ENCODE results near the gene TBX1. TPM values are rescaled to one million over a fixed set of nuclear protein-coding genes. Genes with fewer than 3 reads are reported as not detected.

TBX1 gene
- polyA plus RNA-seq, 3 donors, result not detected

GRCh38 chr22:19784384-19785175 is 24.0 kb downstream of the TBX1 start:
- Histone ChIP-seq H3K9ac (ENCODE audit: insufficient read depth, low read length, poor library complexity, severe bottlenecking) (no peak overlapping the region), H3K4me1 (ENCODE audit: control insufficient read depth in 1 of 2, insufficient read depth in 2 of 2, low read length in 2 of 2) (peaks cover 0 to 5% of the 10 kb centered on the region in 2 donors), H4K20me1 (ENCODE audit: insufficient read depth, low read length) (no peaks in the 10 kb centered on the region), H3K4me3 (replicated peaks in 1 of 3; ENCODE audit: low read depth in 2 of 3, low read length in 3 of 3) (no peak overlapping the region), H2AFZ (ENCODE audit: insufficient read depth, low read depth, low read length, poor library complexity, severe bottlenecking) (no peak overlapping the region), H3K36me3 (replicated peaks in 1 of 2; ENCODE audit: control insufficient read depth in 1 of 2, insufficient read depth in 2 of 2, low read length in 2 of 2) (no peaks in the 10 kb centered on the region), H3K79me2 (ENCODE audit: insufficient read depth, low read length) (no peaks in the 10 kb centered on the region), H3K9me3 (replicated peaks in 1 of 2; ENCODE audit: control insufficient read depth in 1 of 2, insufficient read depth in 1 of 2, low read length in 2 of 2) (no peaks in the 10 kb centered on the region), H3K27me3 (ENCODE audit: control insufficient read depth in 2 of 2, insufficient read depth in 2 of 2, low read length in 2 of 2) (no peaks in the 10 kb centered on the region), H3K27ac (ENCODE audit: low read depth in 1 of 2, low read length in 2 of 2) (no peak overlapping the region), H3K4me2 (replicated peaks; ENCODE audit: extremely low read depth, low read length, poor library complexity, severe bottlenecking) (no peak overlapping the region)
- no peak for DNase-seq
- Mint-ChIP-seq H3K36me3 (no peaks in the 10 kb centered on the region), H3K4me3 (no peak overlapping the region), H3K9me3 (peaks cover 0 to 3% (median 0%) of the 10 kb centered on the region in 7 donors), H3K27me3 (ENCODE audit: low read depth in 3 of 3) (peaks cover 3 to 12% (median 6%) of the 10 kb centered on the region in 3 donors), H3K27ac (no peak overlapping the region), H3K4me1 (peaks cover 7% of the 10 kb centered on the region)
- WGBS (ENCODE audit: insufficient coverage), result 98% methylated on average over 29 of the region's 33 CpGs
- TF ChIP-seq CTCF (IDR thresholded peaks at IDR 0.05), result no peak
- intact Hi-C loops (cut with micrococcal nuclease), result no loop called here

- peaks cover 3 to 7% (median 7%) of the 10 kb centered on the region in 3 donors for H3K27me3 Mint-ChIP-seq (ENCODE audit: low read depth in 3 of 3)
- H3K4me1 Mint-ChIP-seq, result no peaks in the 10 kb centered on the region
- TF ChIP-seq CTCF (IDR thresholded peaks at IDR 0.05), result no peak
- no peak overlapping the region for H3K4me3 ChIP-seq (replicated peaks in 1 of 3; ENCODE audit: low read depth in 2 of 3, low read length in 3 of 3)
- H3K79me2 ChIP-seq (ENCODE audit: insufficient read depth, low read length), result no peaks in the 10 kb centered on the region
- H3K4me2 ChIP-seq (replicated peaks; ENCODE audit: extremely low read depth, low read length, poor library complexity, severe bottlenecking), result no peak overlapping the region
- no peak for DNase-seq
- no peaks in the 10 kb centered on the region for H4K20me1 ChIP-seq (ENCODE audit: insufficient read depth, low read length)
- H3K36me3 Mint-ChIP-seq, result no peaks in the 10 kb centered on the region
- no peak overlapping the region for H3K27ac ChIP-seq (ENCODE audit: low read depth in 1 of 2, low read length in 2 of 2)
- 94% methylated on average over 15 of the region's 22 CpGs for WGBS (ENCODE audit: insufficient coverage)
- H3K9ac ChIP-seq (ENCODE audit: insufficient read depth, low read length, poor library complexity, severe bottlenecking), result no peak overlapping the region
- peaks cover 0 to 7% (median 3%) of the 10 kb centered on the region in 7 donors for H3K9me3 Mint-ChIP-seq
- no peak overlapping the region for H2AFZ ChIP-seq (ENCODE audit: insufficient read depth, low read depth, low read length, poor library complexity, severe bottlenecking)
- no peak overlapping the region for H3K4me3 Mint-ChIP-seq
- H3K27ac Mint-ChIP-seq, result no peak overlapping the region
- H3K27me3 ChIP-seq (ENCODE audit: control insufficient read depth in 2 of 2, insufficient read depth in 2 of 2, low read length in 2 of 2), result no peaks in the 10 kb centered on the region
- no peaks in the 10 kb centered on the region for H3K4me1 ChIP-seq (ENCODE audit: control insufficient read depth in 1 of 2, insufficient read depth in 2 of 2, low read length in 2 of 2)
- H3K9me3 ChIP-seq (replicated peaks in 1 of 2; ENCODE audit: control insufficient read depth in 1 of 2, insufficient read depth in 1 of 2, low read length in 2 of 2), result no peaks in the 10 kb centered on the region
- intact Hi-C loops (cut with micrococcal nuclease), result no loop called here
- H3K36me3 ChIP-seq (replicated peaks in 1 of 2; ENCODE audit: control insufficient read depth in 1 of 2, insufficient read depth in 2 of 2, low read length in 2 of 2), result no peaks in the 10 kb centered on the region
Measured at GRCh38 chr22:19785461-19786263, 25.1 kb downstream of the TBX1 start.

All from CD14-positive monocyte (primary cell).